ENCODE data around the gene PEX16. TPM values are rescaled to one million over a fixed set of nuclear protein-coding genes. Genes with fewer than 3 reads are reported as not detected.

PEX16 gene
- total RNA-seq, 1 experiment from 2014 or later, result 48.0 TPM

- no peak for DNase-seq (ENCODE audit: low spot score)
These were observed 40.5 kb downstream of the PEX16 start for GRCh38 chr11:45877221-45877620.

- DNase-seq (ENCODE audit: low spot score), result no peak
These were observed 41.3 kb downstream of the PEX16 start for GRCh38 chr11:45876401-45876800.

- peak; percentile 96 for DNase-seq (ENCODE audit: low spot score)
These were observed 44.9 kb downstream of the PEX16 start for GRCh38 chr11:45872651-45873356.

GRCh38 chr11:45871638-45872037 is 46.0 kb downstream of the PEX16 start:
- no peak for DNase-seq (ENCODE audit: low spot score)

GRCh38 chr11:45870706-45871105 is 47.0 kb downstream of the PEX16 start:
- DNase-seq (ENCODE audit: low spot score), result no peak

- no peak for DNase-seq (ENCODE audit: low spot score)
These were observed 48.1 kb downstream of the PEX16 start for GRCh38 chr11:45869551-45869950.

- DNase-seq (ENCODE audit: low spot score), result no peak
These were observed 53.6 kb downstream of the PEX16 start for GRCh38 chr11:45864041-45864440.

GRCh38 chr11:45860764-45861510 is 56.7 kb downstream of the PEX16 start:
- DNase-seq (ENCODE audit: low spot score), result no peak

- DNase-seq (ENCODE audit: low spot score), result no peak
These were observed 57.3 kb downstream of the PEX16 start for GRCh38 chr11:45860348-45860747.

Other genes with a start within 250 kb of the PEX16 start
- 5.4 and 11.2 TPM in 2 replicates for gene SLC35C1, start 112.7 kb downstream of the PEX16 start, total RNA-seq (2014; rRNA removed; shearing (Covaris generic))
- 7.4 and 8.1 TPM in 2 replicates for gene CRY2, start 70.4 kb downstream of the PEX16 start, total RNA-seq (2014; rRNA removed; shearing (Covaris generic))
- gene MAPK8IP1, start 32.2 kb downstream of the PEX16 start, total RNA-seq (2014; rRNA removed; shearing (Covaris generic)), result 24.0 and 24.2 TPM in 2 replicates
- 0.24 and 0.26 TPM in 2 replicates for gene FREY1, start 10.6 kb downstream of the PEX16 start, total RNA-seq (2014; rRNA removed; shearing (Covaris generic))
- gene LARGE2, start 4.8 kb upstream of the PEX16 start, total RNA-seq (2014; rRNA removed; shearing (Covaris generic)), result not detected in 2 replicates
- gene PHF21A, start 203.6 kb upstream of the PEX16 start, total RNA-seq (2014; rRNA removed; shearing (Covaris generic)), result 17.4 and 24.6 TPM in 2 replicates

All from A172 (cell line).